Endometrial microvascular endothelial cells (primary cell): Measurements from ENCODE around the gene AFAP1. TPM values are rescaled to one million over a fixed set of nuclear protein-coding genes. Genes with fewer than 3 reads are reported as not detected.

ENCODE experiments used
- in situ Hi-C: cut with HindIII; loops from 2 replicates; pipeline ENCODE4 v1.10.0; 2017; ENCODE audit warnings: low sequenced_read_pairs, low pct_unique_long_range_greater_than_20kb; ENCODE audit errors: inconsistent ontology term
- total RNA-seq: library from RNA; depleted of rRNA; stranded (reverse); fragments of >200 nt; gene quantifications from one replicate; pipeline ENCODE4 v1.2.3, GENCODE V29; 2015; ENCODE audit errors: inconsistent ontology term

The AFAP1 gene
- total RNA-seq, 1 donor from 2014 or later, result 95.8 TPM

DNA sequence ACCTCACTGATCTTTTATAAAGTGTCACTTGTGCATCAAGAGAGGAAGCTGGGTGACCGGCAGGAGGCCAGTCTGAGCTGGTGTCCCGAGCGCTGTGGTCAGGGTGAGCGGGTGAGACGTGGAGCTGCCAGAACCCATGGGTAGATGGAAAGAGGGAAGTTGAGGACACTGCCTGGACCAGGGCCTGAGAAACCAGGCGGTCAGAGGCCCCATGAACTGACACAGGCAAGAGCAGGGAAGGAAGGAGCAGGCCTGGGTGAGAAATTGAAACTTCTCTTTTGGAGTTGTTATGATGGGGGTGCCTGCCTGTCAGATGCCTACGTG, 192.6 kb downstream of the AFAP1 start:
- in situ Hi-C loops, result no loop called here

GRCh38 chr4:7746351-7747061, 193.2 kb downstream of the AFAP1 start:
- in situ Hi-C loops, result no loop called here

DNA sequence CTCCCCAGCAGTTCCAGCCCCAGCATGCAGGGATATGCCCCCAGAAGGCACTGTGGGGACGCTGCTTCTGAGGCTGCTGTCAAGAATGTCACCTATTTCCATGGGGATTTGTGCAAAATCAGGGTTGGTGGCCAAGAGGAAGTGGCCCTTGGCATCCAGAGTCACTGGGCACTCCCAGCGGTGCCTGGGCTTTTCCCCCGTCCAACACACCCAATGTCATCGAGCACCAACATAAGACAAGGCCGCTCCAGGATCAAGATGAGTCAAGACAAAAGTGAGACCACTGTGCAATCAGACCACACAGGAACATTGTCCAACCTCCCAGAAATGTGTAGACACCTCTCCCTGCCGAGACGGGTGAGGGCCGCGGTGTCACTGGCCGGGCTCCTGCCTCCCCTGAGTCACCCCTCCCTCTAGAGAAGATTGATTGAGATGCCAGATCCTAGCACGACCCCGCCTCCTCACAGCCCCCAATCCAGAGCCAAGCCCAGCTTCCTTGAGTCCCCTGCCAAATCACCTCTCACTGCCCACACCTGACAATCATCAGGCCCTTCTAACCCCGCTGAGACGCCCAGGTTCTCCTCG, 194.3 kb downstream of the AFAP1 start:
- in situ Hi-C loops, result no loop called here

GRCh38 chr4:7744142-7744804, 195.4 kb downstream of the AFAP1 start:
- in situ Hi-C loops, result no loop called here

- in situ Hi-C loops, result no loop called here
These were observed 196.8 kb downstream of the AFAP1 start for GRCh38 chr4:7742807-7743280.

DNA sequence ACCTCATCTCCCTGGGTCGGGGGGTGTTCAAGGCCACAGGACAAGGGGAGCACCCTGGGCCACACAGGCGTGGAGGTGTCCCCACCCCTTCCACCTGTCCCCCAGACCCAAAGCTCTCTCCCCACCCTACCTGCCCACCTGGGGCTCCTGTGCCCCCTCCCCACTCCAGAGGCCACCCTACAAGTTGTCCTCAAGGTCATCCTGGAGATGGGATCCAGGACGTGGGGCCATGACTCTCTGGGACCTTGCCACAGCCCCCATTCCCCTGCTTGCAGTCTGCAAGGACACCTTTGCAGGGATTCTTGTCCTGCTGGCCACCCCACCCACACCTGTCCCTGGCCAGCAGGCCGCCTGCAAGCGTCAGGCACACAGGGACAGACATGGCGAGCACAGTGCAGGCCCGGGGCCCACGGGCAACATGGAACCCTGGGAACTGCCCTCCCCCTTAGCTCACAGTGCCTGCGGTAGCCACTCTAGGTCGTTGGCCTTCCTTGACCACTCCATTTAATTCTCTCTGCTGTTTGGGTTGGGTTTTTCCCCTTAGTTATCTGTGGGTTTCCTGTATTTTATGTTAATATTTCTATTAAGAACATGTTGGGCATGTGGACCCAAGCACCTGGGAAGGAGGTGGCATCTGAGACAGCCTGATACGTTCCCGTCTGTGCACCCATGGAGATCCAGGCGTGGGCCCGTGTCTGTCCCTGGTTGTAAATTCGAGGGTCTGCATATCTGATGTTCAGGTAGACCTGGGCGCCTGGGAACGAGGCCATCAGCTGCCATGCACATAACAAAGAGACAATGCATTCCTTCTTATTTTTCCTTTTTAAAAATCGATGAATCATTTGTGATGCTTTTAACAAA, 197.5 kb downstream of the AFAP1 start:
- in situ Hi-C loops, result no loop called here

DNA sequence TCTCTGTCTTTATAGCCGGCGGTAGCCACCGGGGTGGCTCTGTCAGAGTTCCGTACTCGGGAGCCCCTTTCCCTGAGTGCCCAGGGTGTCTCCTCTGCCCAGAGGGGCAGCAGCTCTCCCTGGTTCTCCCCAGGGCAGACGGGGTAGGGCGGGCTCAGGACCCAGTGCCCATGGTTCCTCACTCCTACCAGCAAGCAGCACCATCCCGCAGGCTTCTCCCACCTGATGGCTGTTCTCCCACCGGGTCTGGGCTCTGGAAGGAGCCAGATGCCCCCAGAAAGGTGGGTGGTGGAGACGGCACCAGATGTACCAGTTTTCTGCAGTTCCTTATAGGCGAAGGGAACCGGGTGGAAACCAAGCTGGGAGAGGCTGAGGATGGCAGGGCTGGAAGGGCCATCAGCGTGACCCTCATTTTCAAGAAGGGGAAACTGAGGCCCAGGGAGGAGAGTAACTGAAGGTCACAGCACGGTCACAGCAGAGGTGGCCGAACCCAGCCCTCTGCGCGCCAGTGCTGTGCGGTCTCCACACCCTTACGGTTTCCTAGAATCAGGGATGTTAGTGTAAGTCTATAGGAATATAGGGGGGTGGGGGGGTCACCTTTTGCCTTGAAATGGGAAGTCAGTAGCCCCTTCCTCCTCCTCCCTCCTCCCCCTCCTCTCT, 198.7 kb downstream of the AFAP1 start:
- in situ Hi-C loops, result no loop called here

DNA sequence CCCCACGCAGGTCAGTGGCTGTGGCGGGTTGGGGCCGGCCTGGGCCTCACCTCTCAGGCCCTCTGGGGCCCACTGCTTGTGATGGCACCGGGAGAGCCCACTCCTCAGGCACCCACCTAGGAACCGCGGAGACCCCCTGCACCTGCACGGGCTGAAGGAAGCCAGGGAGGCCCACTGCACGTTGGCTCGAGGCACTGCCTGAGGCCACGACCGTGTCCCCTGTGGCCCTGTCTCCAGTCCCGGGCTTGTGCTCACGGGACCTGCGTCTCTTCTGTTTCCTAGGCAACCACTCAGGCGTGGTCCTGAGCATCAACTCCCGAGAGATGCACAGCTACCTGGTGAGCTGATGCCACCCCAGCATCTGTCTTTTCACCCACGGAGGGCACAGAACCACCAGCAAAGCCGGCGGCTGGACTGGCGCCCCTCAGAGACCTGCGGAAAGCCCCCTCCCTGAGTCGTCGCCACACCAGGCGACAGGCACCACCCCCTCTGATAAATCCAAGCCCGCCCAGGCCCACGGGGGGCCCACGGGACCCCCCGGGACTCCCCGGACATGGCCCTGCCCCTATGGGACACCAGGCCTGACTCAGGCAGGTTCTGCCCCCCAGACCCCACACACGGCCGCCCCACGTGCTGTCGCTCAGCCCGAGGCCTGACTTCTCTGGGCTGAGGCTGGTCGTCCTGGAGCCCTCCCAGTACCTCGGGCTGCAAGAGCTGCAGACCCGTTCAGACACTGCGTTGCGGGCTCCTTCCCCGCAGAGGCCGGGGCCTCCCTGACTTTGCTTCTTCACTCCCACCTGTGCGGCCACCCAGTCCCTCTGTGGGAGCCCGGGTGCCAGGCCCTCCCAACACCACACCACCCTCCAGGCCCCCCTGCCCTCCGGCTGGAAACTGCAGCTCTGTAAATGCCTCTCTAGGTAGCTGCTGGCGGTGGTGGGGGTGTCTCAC, 199.5 kb downstream of the AFAP1 start:
- in situ Hi-C loops, result no loop called here

- in situ Hi-C loops, result no loop called here
These were observed 200.4 kb downstream of the AFAP1 start for GRCh38 chr4:7739077-7739917.

- in situ Hi-C loops, result no loop called here
These were observed 201.1 kb downstream of the AFAP1 start for GRCh38 chr4:7738458-7739076.

DNA sequence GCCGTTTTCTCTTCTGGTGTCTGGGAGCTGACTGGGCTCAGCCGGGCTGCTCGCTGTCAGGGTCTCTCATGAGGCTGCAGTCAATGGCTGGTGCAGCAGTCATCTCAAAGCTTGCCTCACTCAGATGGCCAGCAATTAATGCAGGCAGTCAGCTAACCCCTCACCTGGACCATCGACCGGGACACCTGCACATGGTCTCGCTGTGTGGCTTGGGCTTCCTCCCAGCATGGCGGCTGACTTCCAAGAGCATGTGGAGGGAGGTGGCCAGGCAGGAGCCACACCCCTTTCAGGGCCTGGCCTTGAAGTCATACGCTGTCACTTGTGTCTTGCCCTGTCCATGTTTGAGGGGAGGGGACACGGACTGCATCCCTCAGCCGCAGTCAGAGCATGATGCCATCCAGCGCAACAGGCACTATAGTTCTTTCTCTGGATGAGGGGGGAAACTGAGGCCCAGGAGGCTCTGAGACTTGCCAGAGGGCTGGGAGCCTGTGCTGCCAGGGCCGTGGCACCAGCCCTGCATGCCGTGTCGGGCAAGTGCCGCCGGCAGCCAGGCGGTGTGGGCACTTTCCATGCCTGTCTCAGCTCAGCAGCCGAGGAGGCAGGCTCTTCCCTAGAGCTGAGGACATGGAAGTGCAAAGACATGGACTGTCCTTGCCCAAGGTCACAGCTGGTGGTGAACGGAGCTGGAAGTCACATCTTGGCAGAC, 201.8 kb downstream of the AFAP1 start:
- in situ Hi-C loops, result no loop called here

DNA sequence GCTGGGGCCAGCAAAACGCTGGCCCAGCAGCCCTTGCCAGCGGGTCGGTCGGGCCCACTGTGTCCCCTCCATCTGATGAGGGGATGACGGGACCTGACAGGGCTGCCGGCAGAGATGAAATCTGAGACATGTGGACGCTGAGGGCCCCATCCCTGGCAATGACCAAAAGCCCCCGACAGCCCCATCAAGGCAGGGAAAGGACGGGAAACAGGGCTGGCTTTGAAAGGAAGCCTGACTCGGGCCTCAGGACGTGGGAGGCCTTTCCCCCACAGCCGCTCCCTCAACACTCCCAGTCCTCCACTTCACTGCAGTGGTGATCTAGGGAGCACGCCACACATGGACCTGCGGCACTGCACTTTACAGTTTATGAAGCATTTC, 202.4 kb downstream of the AFAP1 start:
- in situ Hi-C loops, result no loop called here

GRCh38 chr4:7736436-7737267, 203.0 kb downstream of the AFAP1 start:
- in situ Hi-C loops, result no loop called here

GRCh38 chr4:7735961-7736360, 203.7 kb downstream of the AFAP1 start:
- in situ Hi-C loops, result no loop called here

GRCh38 chr4:7735395-7735794, 204.3 kb downstream of the AFAP1 start:
- in situ Hi-C loops, result no loop called here
